BLaER1 treated with 17β-estradiol and CSF1 and Interleukin-3, amounts not matched to agents 10 nM and 100 nM (cell line): ENCODE measurements around the gene FBL.

ENCODE experiments used
- H3K27ac ChIP-seq, 11 experiments: shearing (Covaris generic); formaldehyde crosslinking; 2 replicates each; pipeline ENCODE4 v1.8.1; 2022
- H3K27me3 ChIP-seq, 11 experiments: shearing (Covaris generic); formaldehyde crosslinking; 2 replicates each; pipeline ENCODE4 v1.8.1; 2022
- H3K36me3 ChIP-seq, 11 experiments: shearing (Covaris generic); formaldehyde crosslinking; 2 replicates each; pipeline ENCODE4 v1.8.1; 2022
- H3K4me1 ChIP-seq, 10 experiments: shearing (Covaris generic); formaldehyde crosslinking; 2 replicates each; pipeline ENCODE4 v1.8.1; 2022
- H3K4me2 ChIP-seq, 11 experiments: shearing (Covaris generic); formaldehyde crosslinking; 2 replicates each; pipeline ENCODE4 v1.8.1; 2022
- H3K4me3 ChIP-seq, 10 experiments: shearing (Covaris generic); formaldehyde crosslinking; 2 replicates each; pipeline ENCODE4 v1.8.1; 2022
- H3K9ac ChIP-seq, 11 experiments: shearing (Covaris generic); formaldehyde crosslinking; 2 replicates each; pipeline ENCODE4 v1.8.1; 2022
- H3K9me3 ChIP-seq, 11 experiments: shearing (Covaris generic); formaldehyde crosslinking; replicated peaks in 1 of 11; 2 replicates each; pipeline ENCODE4 v1.8.1; 2022
- H4K20me1 ChIP-seq, 11 experiments: shearing (Covaris generic); formaldehyde crosslinking; 2 replicates each; pipeline ENCODE4 v1.8.1; 2022
- Cebpa-rat ChIP-seq, 11 experiments: shearing (Covaris generic); IDR thresholded peaks; 2 replicates each; pipeline ENCODE4 v1.8.1; 2022

FBL gene

DNA sequence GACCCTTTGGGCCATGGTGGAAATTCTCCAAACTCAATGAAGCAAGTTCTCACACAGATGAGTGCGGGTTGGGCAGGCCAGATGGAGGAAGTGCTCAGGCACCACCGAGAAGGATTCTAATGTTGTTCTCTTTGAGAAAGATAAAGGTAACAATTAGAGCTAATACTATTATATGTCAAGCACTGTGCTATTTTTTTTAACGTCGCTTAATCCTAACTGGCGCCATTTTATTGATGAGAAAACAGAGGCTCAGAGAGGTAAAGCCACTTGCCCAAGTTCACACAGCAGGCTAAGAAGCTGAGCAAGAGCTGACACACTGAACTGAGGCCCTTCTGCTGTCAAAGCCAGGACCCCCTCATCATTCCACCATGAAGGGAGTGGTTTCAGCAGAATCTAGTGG lies 1.0 kb downstream of the FBL start:
- Histone ChIP-seq H3K9me3 (no peaks in the 10 kb centered on the region), H3K4me2 (peak overlapping the region; percentile 87 to 98 (median 95)), H3K27me3 (no peaks in the 10 kb centered on the region), H3K4me3 (peak overlapping the region; percentile 69 to 99 (median 92)), H3K27ac (peak overlapping the region in 10 of 11 experiments; percentile 64 to 88 (median 82); a peak in 20 of 22 replicates), H4K20me1 (peaks cover 7 to 59% (median 55%) of the 10 kb centered on the region in 11 experiments; a peak in 21 of 22 replicates), H3K9ac (peak overlapping the region; percentile 84 to 97 (median 90)), H3K36me3 (peaks cover 1 to 21% (median 14%) of the 10 kb centered on the region in 11 experiments), H3K4me1 (peaks cover 39 to 51% (median 46%) of the 10 kb centered on the region in 10 experiments)
- TF ChIP-seq Cebpa-rat (IDR thresholded peaks at IDR 0.05), result no peak

DNA sequence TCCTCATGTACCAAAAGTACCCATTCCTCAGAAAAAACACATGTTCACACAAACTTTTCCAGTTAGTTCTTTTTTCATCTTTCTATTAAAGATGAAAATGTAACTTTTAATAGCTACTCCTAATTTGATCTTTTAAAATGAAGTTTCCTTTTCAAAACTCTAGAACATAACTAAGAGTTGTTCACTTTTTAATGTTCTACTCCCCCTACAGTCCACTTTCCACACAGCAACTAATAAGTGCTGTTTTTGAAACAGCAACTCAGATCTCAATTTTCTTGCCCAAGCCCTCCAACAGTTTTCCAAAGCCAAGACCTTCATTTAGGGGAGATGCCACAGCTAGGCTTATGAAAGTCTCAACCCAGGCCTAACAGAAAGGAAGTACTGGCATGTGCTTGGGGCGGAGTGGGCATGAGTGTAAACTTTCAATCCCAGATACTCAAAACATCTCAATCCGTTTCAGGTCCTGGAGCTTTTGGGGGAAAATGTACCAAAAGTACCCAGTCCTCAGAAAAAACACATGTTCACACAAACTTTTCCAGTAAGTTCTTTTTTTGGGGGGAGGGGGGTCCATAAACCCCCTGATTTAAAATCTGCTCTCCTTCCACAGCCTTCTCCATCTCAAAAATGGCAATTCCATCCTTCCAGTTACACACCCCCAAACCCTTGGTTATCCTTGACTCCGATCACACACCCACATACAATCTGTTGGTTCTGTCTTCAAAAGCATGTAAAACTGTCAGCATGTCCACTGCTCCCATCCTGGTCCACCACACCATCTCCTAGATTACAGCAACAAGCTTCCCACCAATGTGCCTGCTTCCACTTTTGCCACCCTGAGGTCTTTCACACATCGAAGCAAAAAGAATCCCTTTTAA lies 2.0 kb downstream of the FBL start:
- Histone ChIP-seq H3K9me3 (no peaks in the 10 kb centered on the region), H3K4me2 (peak overlapping the region; percentile 87 to 98 (median 95)), H3K9ac (peak overlapping the region; percentile 84 to 97 (median 90); a peak in 21 of 22 replicates), H3K36me3 (peaks cover 12 to 32% (median 24%) of the 10 kb centered on the region in 11 experiments), H3K27ac (peak overlapping the region in 3 of 11 experiments; percentile 35 to 83 (median 79); a peak in 3 of 22 replicates), H3K27me3 (no peaks in the 10 kb centered on the region), H3K4me1 (peaks cover 39 to 51% (median 46%) of the 10 kb centered on the region in 10 experiments), H3K4me3 (peak overlapping the region in 9 of 10 experiments; percentile 82 to 99 (median 94); a peak in 18 of 20 replicates), H4K20me1 (peaks cover 7 to 69% (median 65%) of the 10 kb centered on the region in 11 experiments; a peak in 21 of 22 replicates)
- TF ChIP-seq Cebpa-rat (IDR thresholded peaks at IDR 0.05), result no peak

DNA sequence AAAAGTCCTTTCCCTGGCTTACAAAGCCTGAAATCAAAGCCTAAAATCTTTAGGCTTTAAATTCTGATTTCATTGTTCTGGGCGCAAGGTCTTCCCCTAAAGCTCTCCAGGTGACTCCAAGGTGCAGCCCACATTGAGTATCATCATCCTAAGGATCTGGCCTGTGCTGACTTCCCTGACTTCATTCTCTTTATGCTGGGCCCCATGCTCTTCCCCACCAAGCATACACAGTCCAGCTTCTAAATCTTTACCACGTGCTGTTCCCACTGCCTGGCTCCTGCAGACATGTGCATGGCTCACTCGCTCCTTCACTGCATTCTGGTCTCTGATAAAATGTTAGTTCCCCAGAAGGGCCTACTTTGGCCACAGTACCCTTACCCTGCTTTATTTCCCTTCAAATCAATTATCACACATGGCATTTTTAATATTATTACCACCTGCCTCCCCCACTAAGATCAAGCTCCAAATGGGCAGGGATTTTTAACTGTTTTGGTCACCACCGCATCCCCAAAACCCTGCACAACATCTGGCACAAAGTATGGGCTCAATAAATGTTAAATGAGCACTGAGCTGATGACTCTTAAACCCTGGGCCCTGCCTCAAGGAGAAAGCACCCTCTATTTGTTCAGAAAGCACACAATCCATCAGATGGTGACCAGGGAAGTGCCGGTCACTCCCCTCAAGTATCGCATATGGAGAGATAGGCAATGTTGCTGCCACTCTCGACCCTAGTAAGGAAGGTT lies 3.3 kb downstream of the FBL start:
- TF ChIP-seq Cebpa-rat (IDR thresholded peaks at IDR 0.05), result no peak
- peak overlapping the region in 1 of 11 experiments; percentile 4; a peak in 1 of 22 replicates for H3K27ac ChIP-seq
- peaks cover 7 to 82% (median 78%) of the 10 kb centered on the region in 11 experiments; a peak in 21 of 22 replicates for H4K20me1 ChIP-seq
- H3K9ac ChIP-seq, result peak overlapping the region; percentile 2 to 51 (median 31); a peak in 16 of 22 replicates
- H3K36me3 ChIP-seq, result peaks cover 24 to 44% (median 37%) of the 10 kb centered on the region in 11 experiments
- no peaks in the 10 kb centered on the region for H3K27me3 ChIP-seq
- H3K4me1 ChIP-seq, result peaks cover 39 to 51% (median 46%) of the 10 kb centered on the region in 10 experiments
- H3K4me3 ChIP-seq, result no peak overlapping the region
- peak overlapping the region; percentile 62 to 98 (median 92) for H3K4me2 ChIP-seq
- no peaks in the 10 kb centered on the region for H3K9me3 ChIP-seq

DNA sequence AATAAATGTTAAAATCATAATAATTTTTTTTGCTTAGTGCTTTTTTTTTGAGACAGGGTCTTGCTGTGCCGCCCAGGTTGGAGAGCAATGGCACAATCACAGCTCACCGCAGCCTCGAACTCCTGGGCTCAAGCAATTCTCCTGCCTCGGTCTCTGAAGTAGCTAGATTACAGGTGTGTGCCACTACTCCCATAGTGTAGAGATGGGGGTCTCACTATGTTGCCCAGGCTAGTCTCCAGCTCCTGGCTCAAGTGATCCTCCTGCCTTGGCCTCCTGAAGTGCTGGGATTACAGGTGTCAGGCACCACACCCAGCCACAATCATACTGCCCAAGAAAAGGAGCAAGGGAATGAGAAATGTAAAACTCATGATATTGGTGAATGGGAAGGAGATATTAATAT lies 5.1 kb downstream of the FBL start:
- TF ChIP-seq Cebpa-rat (IDR thresholded peaks at IDR 0.05), result no peak
- H3K9me3 ChIP-seq, result no peaks in the 10 kb centered on the region
- H3K4me1 ChIP-seq, result peaks cover 28 to 42% (median 35%) of the 10 kb centered on the region in 10 experiments
- peaks cover 43 to 63% (median 55%) of the 10 kb centered on the region in 11 experiments for H3K36me3 ChIP-seq
- no peak overlapping the region for H3K27ac ChIP-seq
- H3K4me2 ChIP-seq, result no peak overlapping the region
- no peaks in the 10 kb centered on the region for H3K27me3 ChIP-seq
- no peak overlapping the region for H3K9ac ChIP-seq
- peaks cover 7 to 100% (median 96%) of the 10 kb centered on the region in 11 experiments; a peak in 21 of 22 replicates for H4K20me1 ChIP-seq
- H3K4me3 ChIP-seq, result no peak overlapping the region

DNA sequence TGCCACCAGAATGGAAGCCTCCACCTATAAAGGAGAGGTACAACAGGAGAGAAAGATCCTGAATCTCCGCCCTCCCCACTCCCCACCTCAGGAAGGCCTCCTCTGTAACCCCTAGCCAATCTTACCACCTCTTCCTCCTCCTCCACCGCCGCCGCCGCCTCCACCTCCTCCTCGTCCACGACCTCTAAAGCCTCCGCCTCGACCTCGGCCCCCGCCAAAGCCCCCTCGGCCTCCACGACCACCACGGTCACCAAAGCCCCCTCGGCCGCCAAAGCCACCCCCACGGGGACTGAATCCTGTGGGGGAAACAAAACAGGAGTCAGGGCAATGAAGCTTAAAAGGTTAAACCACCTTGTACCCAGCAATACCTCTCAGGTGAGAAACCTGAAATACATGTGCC lies 5.7 kb downstream of the FBL start:
- Histone ChIP-seq H3K36me3 (peaks cover 48 to 68% (median 61%) of the 10 kb centered on the region in 11 experiments), H3K4me1 (peaks cover 28 to 42% (median 35%) of the 10 kb centered on the region in 10 experiments), H3K27ac (no peak overlapping the region), H3K9me3 (no peaks in the 10 kb centered on the region), H3K9ac (peak overlapping the region in 2 of 11 experiments; percentile 1 to 21; a peak in 1 of 22 replicates), H3K4me2 (no peak overlapping the region), H3K4me3 (no peak overlapping the region), H3K27me3 (no peaks in the 10 kb centered on the region), H4K20me1 (peaks cover 7 to 100% (median 96%) of the 10 kb centered on the region in 11 experiments; a peak in 21 of 22 replicates)
- TF ChIP-seq Cebpa-rat (IDR thresholded peaks at IDR 0.05), result no peak

DNA sequence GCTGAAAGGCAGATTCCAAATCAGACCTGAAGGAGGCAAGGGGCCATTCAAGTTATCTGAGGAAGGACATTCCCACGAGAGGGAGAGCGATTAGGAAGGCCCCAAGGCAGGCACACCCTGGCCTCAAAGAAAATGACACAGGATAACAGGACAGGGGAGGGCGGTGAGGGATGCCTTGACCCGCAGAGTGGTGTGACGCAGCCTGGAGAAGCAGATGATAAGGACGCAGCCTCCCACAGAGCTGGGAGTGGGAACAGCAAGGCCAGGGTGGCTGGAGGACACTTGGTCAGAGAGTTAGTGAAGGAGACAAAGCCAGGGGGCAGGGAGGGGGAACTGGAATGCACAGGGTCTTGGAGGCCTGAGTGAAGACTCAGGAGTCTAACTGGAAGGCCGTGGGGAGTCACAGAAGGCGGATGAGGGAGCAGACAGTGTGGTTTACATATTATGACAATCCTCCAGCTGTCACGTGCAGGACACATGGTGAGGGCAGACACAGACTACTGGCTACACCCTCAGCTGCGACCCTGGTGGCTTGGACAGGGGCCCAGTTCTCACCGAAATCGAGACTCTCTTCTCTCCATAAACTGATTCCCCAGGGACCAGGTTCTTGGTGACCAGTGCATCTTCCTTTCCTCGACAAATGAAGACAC lies 6.4 kb downstream of the FBL start:
- H3K4me3 ChIP-seq, result no peak overlapping the region
- no peak overlapping the region for H3K27ac ChIP-seq
- no peaks in the 10 kb centered on the region for H3K9me3 ChIP-seq
- H3K4me2 ChIP-seq, result no peak overlapping the region
- peaks cover 23 to 36% (median 29%) of the 10 kb centered on the region in 10 experiments for H3K4me1 ChIP-seq
- TF ChIP-seq Cebpa-rat (IDR thresholded peaks at IDR 0.05), result no peak
- peak overlapping the region in 1 of 11 experiments; percentile 1; a peak in 1 of 22 replicates for H3K9ac ChIP-seq
- no peaks in the 10 kb centered on the region for H3K27me3 ChIP-seq
- peaks cover 55 to 75% (median 67%) of the 10 kb centered on the region in 11 experiments for H3K36me3 ChIP-seq
- peaks cover 7 to 99% (median 96%) of the 10 kb centered on the region in 11 experiments; a peak in 21 of 22 replicates for H4K20me1 ChIP-seq

DNA sequence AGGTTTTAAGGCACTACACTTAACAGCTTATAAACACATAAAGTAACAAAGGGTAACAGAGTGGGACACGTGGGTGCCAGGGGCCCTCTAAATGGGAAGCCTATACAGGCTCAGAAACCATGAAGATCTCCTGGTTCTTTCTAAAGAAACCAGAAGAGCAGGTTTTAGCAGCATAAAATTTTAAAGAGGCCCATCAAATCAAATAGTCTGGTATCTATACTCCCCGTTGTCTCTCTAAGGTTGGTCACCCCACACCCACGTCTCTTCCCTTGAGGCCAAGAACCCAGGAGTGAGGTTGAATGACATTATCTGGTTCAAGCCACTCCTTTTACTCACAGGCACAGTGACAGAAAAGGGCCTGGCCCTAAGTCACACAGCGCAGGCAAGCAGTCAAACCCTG lies 7.6 kb downstream of the FBL start:
- Histone ChIP-seq H3K4me1 (peaks cover 20 to 36% (median 28%) of the 10 kb centered on the region in 10 experiments), H3K4me2 (no peak overlapping the region), H3K9me3 (no peaks in the 10 kb centered on the region), H3K27ac (no peak overlapping the region), H3K4me3 (no peak overlapping the region), H3K9ac (no peak overlapping the region), H3K36me3 (peaks cover 62 to 84% (median 75%) of the 10 kb centered on the region in 11 experiments), H3K27me3 (no peaks in the 10 kb centered on the region), H4K20me1 (peaks cover 7 to 99% (median 89%) of the 10 kb centered on the region in 11 experiments; a peak in 20 of 22 replicates)
- no peak for TF ChIP-seq Cebpa-rat (IDR thresholded peaks at IDR 0.05)

DNA sequence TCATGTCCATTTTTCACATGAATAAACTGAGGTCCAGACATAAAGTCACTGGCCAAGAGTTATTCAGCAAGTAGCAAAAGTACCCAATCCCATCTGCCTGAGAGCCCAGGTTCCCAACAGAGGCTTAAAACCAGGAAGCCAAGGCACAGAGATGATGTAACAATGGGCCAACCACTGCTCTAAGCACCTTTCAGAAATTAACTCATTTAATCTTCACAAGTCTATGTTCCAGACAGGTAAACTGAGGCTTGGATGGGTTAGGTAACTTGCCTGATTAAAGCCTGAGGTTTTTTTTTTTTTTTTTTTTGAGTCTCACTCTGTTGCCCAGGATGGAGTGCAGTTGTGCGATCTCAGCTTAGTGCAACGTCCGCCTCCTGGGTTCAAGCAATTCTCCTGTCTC lies 8.2 kb downstream of the FBL start:
- H3K36me3 ChIP-seq, result peaks cover 62 to 79% (median 75%) of the 10 kb centered on the region in 11 experiments
- H3K4me3 ChIP-seq, result no peak overlapping the region
- H3K4me1 ChIP-seq, result peaks cover 14 to 36% (median 27%) of the 10 kb centered on the region in 10 experiments
- H3K27me3 ChIP-seq, result no peaks in the 10 kb centered on the region
- TF ChIP-seq Cebpa-rat (IDR thresholded peaks at IDR 0.05), result 0 out of 22 replicates have a peak, but pooled peaks of 1 of the 11 experiments have one; percentile 9
- peaks cover 5 to 99% (median 88%) of the 10 kb centered on the region in 11 experiments; a peak in 20 of 22 replicates for H4K20me1 ChIP-seq
- no peak overlapping the region for H3K4me2 ChIP-seq
- H3K9ac ChIP-seq, result no peak overlapping the region
- no peaks in the 10 kb centered on the region for H3K9me3 ChIP-seq
- no peak overlapping the region for H3K27ac ChIP-seq
